ENCODE results near the gene HPCAL1. TPM values are rescaled to one million over a fixed set of nuclear protein-coding genes. Genes with fewer than 3 reads are reported as not detected.

HPCAL1 gene
- total RNA-seq, 1 experiment from 2014 or later, result 35.1 TPM

DNA sequence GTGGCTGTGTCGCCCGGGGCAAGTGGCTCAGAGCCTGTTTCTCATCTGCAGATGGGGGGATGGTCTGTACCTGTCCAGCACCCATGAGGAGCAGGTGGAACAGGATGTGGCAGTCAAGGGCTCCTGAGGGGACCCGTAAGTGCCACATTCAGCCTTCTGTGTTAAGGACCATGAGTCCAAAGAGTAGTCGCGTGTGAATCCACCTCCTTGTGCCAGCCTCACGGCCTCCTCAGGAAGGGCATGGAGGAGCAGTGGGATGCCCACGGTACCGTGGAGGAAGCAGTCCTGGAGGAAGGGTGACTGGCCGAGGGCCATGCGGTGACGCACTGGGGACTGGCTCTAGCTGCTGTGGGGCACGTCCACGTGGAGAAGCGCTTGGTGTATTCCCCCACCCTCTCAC, 84.3 kb downstream of the HPCAL1 start:
- intact Hi-C loops (cut with micrococcal nuclease; ENCODE audit: unreplicated experiment), result no loop called here
- Mint-ChIP-seq H3K27ac (ENCODE audit: unreplicated experiment) (no peak overlapping the region), H3K27me3 (ENCODE audit: unreplicated experiment) (no peaks in the 10 kb centered on the region), H3K4me1 (ENCODE audit: low read depth, unreplicated experiment) (peaks cover 51% of the 10 kb centered on the region), H3K4me3 (ENCODE audit: low read depth, unreplicated experiment) (no peak overlapping the region), H3K36me3 (ENCODE audit: insufficient read depth, unreplicated experiment) (no peaks in the 10 kb centered on the region), H3K9me3 (ENCODE audit: low read depth, unreplicated experiment) (no peaks in the 10 kb centered on the region)
- TF ChIP-seq, protein P1, sequence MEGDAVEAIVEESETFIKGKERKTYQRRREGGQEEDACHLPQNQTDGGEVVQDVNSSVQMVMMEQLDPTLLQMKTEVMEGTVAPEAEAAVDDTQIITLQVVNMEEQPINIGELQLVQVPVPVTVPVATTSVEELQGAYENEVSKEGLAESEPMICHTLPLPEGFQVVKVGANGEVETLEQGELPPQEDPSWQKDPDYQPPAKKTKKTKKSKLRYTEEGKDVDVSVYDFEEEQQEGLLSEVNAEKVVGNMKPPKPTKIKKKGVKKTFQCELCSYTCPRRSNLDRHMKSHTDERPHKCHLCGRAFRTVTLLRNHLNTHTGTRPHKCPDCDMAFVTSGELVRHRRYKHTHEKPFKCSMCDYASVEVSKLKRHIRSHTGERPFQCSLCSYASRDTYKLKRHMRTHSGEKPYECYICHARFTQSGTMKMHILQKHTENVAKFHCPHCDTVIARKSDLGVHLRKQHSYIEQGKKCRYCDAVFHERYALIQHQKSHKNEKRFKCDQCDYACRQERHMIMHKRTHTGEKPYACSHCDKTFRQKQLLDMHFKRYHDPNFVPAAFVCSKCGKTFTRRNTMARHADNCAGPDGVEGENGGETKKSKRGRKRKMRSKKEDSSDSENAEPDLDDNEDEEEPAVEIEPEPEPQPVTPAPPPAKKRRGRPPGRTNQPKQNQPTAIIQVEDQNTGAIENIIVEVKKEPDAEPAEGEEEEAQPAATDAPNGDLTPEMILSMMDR (IDR thresholded peaks at IDR 0.05; ENCODE audit: unreplicated experiment), result no peak
- no TSS peak for BruUV-seq (replicated peaks)
- DNase-seq, result no peak
- CTCF ChIA-PET, result interaction anchor here (2.5 kb wide), 1 partner anchor 22 kb away, joined by 16 read pairs; no protein-coding TSS in a partner anchor

DNA sequence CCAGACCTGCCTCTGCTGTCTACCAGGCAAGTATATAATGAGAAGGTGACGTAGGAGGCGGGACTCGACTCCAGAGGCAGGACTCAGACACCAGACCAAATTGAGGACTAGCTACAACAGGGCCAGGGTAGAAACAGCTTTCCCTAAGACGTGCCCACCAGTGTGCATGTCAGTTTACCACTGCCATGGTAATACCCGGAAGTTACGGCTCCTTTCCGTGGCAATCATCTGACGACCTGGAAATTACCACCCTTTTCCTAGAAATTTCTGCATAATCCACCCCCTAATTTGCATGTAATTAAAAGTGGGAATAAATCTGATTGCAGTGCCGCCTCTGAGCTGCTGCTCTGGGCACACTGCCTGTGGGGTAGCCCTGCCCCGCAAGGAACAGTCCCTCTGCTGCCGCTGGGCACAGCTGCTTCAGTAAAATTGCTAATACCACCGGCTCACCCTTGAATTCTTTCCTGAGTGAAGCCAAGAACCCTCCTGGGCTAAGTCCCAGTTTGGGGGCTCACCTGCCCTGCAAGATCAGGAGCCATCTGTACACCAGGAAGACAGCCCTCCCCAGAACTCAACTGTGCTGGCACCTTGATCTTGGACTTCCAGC, 86.4 kb downstream of the HPCAL1 start:
- Mint-ChIP-seq H3K27me3 (ENCODE audit: unreplicated experiment) (no peaks in the 10 kb centered on the region), H3K4me3 (ENCODE audit: low read depth, unreplicated experiment) (no peak overlapping the region), H3K36me3 (ENCODE audit: insufficient read depth, unreplicated experiment) (no peaks in the 10 kb centered on the region), H3K27ac (ENCODE audit: unreplicated experiment) (no peak overlapping the region), H3K9me3 (ENCODE audit: low read depth, unreplicated experiment) (no peaks in the 10 kb centered on the region), H3K4me1 (ENCODE audit: low read depth, unreplicated experiment) (peaks cover 55% of the 10 kb centered on the region)
- CTCF ChIA-PET, result no interaction called here
- intact Hi-C loops (cut with micrococcal nuclease; ENCODE audit: unreplicated experiment), result no loop called here
- DNase-seq, result no peak
- no TSS peak for BruUV-seq (replicated peaks)
- TF ChIP-seq, protein P1 (IDR thresholded peaks at IDR 0.05; ENCODE audit: unreplicated experiment), result no peak

DNA sequence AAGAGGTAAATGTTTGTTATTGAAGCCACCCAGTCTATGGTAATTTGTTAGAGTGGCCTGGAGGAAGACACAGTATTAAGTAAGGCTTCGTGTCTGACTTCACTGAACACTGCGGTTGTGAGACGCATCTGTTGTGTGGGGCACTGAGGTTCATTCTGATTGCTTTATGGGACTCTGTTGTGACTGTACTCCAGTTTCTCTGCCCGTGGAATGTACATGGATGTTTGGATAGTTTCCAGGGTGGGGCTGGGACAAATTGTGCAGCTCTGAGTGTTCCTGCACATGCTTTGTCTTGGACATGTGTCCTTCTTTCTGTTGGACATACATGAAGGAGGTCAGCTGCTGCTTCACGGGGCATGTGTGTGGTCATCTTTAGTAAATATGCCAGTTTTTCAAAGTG, 86.9 kb downstream of the HPCAL1 start:
- Mint-ChIP-seq H3K4me1 (ENCODE audit: low read depth, unreplicated experiment) (peaks cover 49% of the 10 kb centered on the region), H3K27me3 (ENCODE audit: unreplicated experiment) (no peaks in the 10 kb centered on the region), H3K27ac (ENCODE audit: unreplicated experiment) (no peak overlapping the region), H3K36me3 (ENCODE audit: insufficient read depth, unreplicated experiment) (no peaks in the 10 kb centered on the region), H3K9me3 (ENCODE audit: low read depth, unreplicated experiment) (no peaks in the 10 kb centered on the region), H3K4me3 (ENCODE audit: low read depth, unreplicated experiment) (no peak overlapping the region)
- no peak for DNase-seq
- intact Hi-C loops (cut with micrococcal nuclease; ENCODE audit: unreplicated experiment), result no loop called here
- TF ChIP-seq, protein P1 (IDR thresholded peaks at IDR 0.05; ENCODE audit: unreplicated experiment), result no peak
- CTCF ChIA-PET, result no interaction called here
- no TSS peak for BruUV-seq (replicated peaks)

DNA sequence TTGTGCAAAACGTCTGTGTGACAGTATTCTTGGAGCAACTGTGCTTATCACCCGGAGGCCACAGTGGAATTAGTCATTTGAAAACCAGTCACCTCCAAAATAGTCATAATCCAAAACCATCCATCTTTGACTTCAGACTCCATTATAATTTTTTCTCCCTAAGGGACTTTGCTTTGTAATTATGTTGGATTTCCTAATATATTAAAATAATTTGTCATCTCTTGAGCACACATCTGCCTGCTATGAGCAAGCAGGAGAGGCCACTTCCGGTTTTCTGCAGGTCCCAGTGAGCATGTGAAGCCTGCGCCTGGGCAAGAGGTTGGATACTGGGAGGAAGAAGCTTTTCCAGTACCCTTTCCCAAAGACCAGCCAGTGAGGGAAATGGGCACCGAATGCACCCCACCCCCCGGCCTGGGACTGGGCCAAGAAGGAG, 87.7 kb downstream of the HPCAL1 start:
- Mint-ChIP-seq H3K36me3 (ENCODE audit: insufficient read depth, unreplicated experiment) (no peaks in the 10 kb centered on the region), H3K27ac (ENCODE audit: unreplicated experiment) (no peak overlapping the region), H3K27me3 (ENCODE audit: unreplicated experiment) (no peaks in the 10 kb centered on the region), H3K9me3 (ENCODE audit: low read depth, unreplicated experiment) (no peaks in the 10 kb centered on the region), H3K4me3 (ENCODE audit: low read depth, unreplicated experiment) (no peak overlapping the region), H3K4me1 (ENCODE audit: low read depth, unreplicated experiment) (peaks cover 47% of the 10 kb centered on the region)
- intact Hi-C loops (cut with micrococcal nuclease; ENCODE audit: unreplicated experiment), result no loop called here
- DNase-seq, result no peak
- CTCF ChIA-PET, result no interaction called here
- no TSS peak for BruUV-seq (replicated peaks)
- TF ChIP-seq, protein P1 (IDR thresholded peaks at IDR 0.05; ENCODE audit: unreplicated experiment), result no peak
